Mesodermal cell (in vitro differentiated cells): ENCODE measurements around the gene PPM1J.

Experiments used
- H3K27ac ChIP-seq: 2 replicates; pipeline ENCODE4 v1.7.0; 2013; ENCODE audit warnings: mild to moderate bottlenecking, low read depth, low read length, moderate library complexity; ENCODE audit not compliant: severe bottlenecking
- H3K36me3 ChIP-seq: 2 replicates; pipeline ENCODE4 v1.7.1; 2013; ENCODE audit warnings: mild to moderate bottlenecking, low read length, moderate library complexity; ENCODE audit not compliant: control insufficient read depth, insufficient read depth
- H3K4me1 ChIP-seq: one replicate; pipeline ENCODE4 v1.7.1; 2013; ENCODE audit warnings: mild to moderate bottlenecking, low read length; ENCODE audit not compliant: insufficient read depth, control insufficient read depth, poor library complexity, severe bottlenecking
- H3K4me3 ChIP-seq: 2 replicates; pipeline ENCODE4 v1.7.0; 2013; ENCODE audit warnings: low read length, control low read depth, mild to moderate bottlenecking; ENCODE audit not compliant: insufficient read depth, poor library complexity, severe bottlenecking; ENCODE audit errors: extremely low read depth
- H3K9me3 ChIP-seq: 2 replicates; pipeline ENCODE4 v1.7.1; 2013; ENCODE audit warnings: mild to moderate bottlenecking, low read length, moderate library complexity; ENCODE audit not compliant: control insufficient read depth
- WGBS, 2 experiments: methylation state at CpG; one replicate each; pipeline ENCODE4 v1.1.5; 2013; ENCODE audit warnings: missing lambda C conversion rate in 2 of 2; ENCODE audit not compliant: insufficient coverage in 2 of 2; 5-methylcytosine and 5-hydroxymethylcytosine counted together

Gene PPM1J

DNA sequence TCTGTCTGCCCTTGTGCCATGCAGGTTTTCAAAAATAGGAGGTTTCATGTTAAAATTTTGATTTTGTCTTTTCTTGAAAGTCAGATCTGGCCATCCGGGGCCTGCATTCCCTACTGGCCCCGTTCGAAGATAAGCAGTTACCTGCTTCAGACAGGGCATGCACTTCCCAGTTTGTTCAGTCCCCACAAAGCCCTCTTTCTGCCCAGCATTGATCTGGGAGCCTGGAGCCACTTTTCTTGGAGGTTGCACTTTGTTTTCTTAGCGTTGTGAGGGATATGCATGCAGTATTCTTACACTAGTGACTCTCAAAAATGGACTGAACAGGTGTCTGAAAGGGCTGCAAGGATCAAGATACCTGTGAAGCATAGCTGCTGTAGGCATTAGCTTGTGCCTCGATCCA lies 29.2 kb downstream of the PPM1J start:
- WGBS, 2 experiments: 98 to 100% methylated on average over 4 to 5 of the region's 5 CpGs
- peaks cover 16% of the 10 kb centered on the region for H3K36me3 ChIP-seq

DNA sequence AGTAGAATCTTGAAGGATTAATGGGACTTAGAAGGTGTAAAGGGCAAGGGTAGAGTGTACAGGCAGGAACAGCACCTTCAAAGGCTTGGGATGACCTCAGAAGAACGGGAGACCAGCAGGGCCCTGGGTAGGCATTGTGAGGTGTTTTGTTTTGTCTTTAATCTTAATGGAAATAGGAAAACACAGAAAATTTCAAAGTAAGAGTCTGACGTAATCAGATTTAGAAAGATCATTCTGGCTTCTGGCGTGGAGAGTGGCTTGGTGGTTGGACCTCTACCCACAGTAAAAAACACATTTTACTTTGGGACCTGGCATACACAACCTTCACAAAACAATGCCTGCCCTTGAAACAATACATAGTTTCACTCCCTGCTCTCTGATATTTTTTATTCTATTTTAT lies 36.5 kb downstream of the PPM1J start:
- 90 to 96% methylated on average over 2 to 3 of the region's 3 CpGs for WGBS, 2 experiments
- Histone ChIP-seq H3K4me3 (no peak overlapping the region), H3K27ac (no peak overlapping the region), H3K9me3 (no peaks in the 10 kb centered on the region), H3K36me3 (peaks cover 3% of the 10 kb centered on the region), H3K4me1 (peaks cover 5% of the 10 kb centered on the region)

More for the DNA sequence above, 29.2 kb downstream of the PPM1J start:
- H3K9me3 ChIP-seq: no peaks in the 10 kb centered on the region
- H3K4me1 ChIP-seq: peaks cover 2% of the 10 kb centered on the region
- H3K27ac ChIP-seq: no peak overlapping the region
- no peak overlapping the region for H3K4me3 ChIP-seq

DNA sequence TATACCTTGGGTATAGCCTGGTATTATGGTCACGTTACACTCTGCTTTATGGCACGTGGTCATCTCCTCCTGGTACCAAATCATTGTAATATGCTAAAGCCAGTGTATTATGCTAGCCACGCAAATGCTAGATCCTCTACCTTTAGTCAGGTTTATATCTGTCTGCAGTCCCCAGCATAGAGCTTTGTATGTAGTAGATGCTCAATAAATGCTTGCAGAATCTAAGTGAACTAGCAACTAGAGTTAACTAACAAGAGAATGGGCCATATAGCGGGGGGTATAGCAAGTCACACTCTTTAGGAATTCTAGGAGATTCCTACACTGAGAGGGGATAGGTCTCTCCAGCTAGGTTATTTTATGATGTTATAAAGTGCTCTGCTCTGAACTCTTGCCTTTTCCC lies 37.6 kb downstream of the PPM1J start:
- H3K4me3 ChIP-seq: no peak overlapping the region
- H3K9me3 ChIP-seq: no peaks in the 10 kb centered on the region
- H3K27ac ChIP-seq: no peak overlapping the region
- peaks cover 5% of the 10 kb centered on the region for H3K4me1 ChIP-seq
- H3K36me3 ChIP-seq: peaks cover 3% of the 10 kb centered on the region
- WGBS, 2 experiments: 93 to 100% methylated on average over 3 to 4 of the region's 4 CpGs

DNA sequence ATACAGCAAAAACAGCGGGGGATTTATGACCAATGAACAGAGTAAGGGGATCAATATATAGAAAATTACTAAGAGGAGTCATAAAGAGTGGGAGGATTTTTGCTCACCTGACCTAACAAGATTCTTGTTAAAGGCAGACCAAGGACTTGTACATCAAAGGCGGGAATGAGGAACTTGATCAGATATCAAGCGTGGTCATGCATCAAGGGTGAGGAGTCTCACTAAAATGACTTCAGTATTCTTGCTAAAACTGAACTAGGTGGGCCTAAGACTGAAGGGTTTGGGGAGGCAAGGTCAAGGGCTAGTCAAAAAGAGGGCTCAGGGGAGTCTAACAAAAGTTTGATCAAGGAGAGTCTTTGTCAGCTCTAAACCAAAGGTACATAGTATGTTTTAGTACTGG lies 38.6 kb downstream of the PPM1J start:
- Histone ChIP-seq H3K4me1 (peaks cover 5% of the 10 kb centered on the region), H3K4me3 (no peak overlapping the region), H3K27ac (no peak overlapping the region), H3K36me3 (peaks cover 12% of the 10 kb centered on the region), H3K9me3 (no peaks in the 10 kb centered on the region)
- WGBS, 2 experiments: 92 to 97% methylated on average over 2 to 3 of the region's 3 CpGs

DNA sequence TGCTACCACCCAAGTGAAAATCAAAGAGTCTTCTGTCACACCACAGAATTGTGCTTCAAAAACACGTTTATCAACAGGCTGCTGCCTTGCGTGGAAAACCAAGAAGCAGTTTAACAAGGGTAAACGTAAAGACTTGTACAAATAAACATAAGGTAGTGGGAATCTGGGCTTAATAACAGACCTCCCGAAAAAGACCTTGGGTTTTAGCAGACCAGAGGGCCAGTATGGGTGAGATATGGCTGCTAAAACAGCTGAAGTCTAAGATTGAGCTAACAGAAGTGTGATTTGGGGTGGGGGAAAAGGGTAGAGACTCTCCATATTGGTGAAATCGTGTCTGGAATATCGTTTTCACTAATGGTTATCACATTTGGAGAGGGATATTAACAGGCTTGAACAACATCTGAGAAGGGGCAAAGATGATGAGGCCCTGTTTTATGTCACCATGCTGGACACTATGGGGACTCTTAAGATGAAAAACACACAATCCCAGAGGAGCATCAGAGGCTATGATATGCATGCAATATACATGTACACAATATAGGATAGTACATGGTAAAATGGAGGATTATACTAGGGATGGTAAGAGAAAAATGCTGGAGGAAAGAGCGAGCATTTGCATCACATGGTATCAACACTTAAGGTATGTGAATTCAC lies 39.3 kb downstream of the PPM1J start:
- 71 to 73% methylated on average over 6 of the region's 7 CpGs for WGBS, 2 experiments
- Histone ChIP-seq H3K4me1 (peaks cover 5% of the 10 kb centered on the region), H3K9me3 (no peaks in the 10 kb centered on the region), H3K4me3 (peak overlapping the region; percentile 64), H3K27ac (peak overlapping the region; percentile 80), H3K36me3 (peaks cover 17% of the 10 kb centered on the region)

DNA sequence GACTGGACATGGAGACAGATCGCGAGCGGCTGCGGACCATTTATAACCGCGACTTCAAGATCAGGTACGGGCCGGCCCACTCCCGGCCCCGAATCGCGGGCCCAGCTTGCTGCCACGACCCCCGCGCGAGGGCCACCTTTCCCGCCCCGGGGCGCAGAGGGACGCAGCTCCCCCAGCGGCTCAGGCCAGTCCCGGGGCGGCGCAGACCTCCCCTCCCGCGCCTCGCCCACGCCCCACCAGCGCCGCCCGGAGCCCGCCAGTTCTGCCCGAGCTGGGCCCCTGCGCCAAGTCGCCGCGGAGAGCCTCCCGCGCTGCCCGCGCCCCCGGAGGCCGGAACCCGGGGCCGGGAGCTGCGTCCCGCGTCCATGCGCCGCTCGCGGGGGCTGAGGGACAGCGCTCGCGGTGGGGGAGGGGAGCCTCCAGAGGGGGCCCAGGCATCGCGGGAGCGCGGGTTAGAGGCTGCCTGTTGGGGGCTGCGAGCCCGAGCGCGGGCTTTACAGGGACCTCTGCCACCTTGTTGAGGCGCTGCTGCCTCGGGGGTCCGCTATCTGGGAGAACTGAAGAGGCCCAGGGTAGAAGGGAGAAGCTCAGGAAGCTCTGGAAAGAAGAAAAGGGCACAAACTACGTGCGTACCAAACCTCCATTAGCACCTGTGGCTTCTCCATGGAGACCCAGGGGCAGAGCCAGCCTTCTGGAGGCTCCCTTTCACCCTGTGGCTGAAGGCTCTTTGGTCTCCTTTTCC lies 40.0 kb downstream of the PPM1J start:
- Histone ChIP-seq H3K4me3 (peak overlapping the region; percentile 64), H3K36me3 (peaks cover 24% of the 10 kb centered on the region), H3K4me1 (peaks cover 5% of the 10 kb centered on the region), H3K9me3 (no peaks in the 10 kb centered on the region), H3K27ac (peak overlapping the region; percentile 80)
- 0 to 1% methylated on average over 43 to 46 of the region's 68 CpGs for WGBS, 2 experiments

DNA sequence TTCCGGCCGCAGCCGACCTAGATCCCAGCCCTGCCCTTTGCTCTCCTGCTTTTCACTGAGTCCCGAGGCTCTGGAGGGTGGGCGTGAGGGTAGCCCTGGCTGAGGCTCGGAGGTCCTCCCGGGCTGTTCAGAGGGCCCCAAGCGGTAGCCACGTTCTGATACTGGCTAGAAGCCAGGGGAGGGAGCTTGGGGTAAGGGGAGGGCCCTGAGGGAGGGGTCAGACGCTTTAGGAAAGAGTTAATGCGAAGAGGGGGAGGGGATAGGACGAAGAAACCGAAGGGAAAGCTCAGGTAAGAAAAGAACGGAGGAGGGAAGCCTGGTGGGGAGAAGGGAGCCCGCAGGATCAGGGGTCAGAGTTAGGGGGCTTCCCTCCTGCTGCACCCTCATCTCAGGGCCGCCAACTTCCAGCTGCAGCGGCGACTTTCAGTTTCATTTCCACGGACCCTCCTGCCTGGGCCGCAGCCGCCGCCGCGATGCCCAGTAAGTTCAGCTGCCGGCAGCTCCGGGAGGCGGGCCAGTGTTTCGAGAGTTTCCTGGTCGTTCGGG lies 40.6 kb downstream of the PPM1J start, which contains the start of gene MOV10:
TSS of gene MOV10 (plus strand) at position 220 of the 546 bp plus-strand sequence. CDS start at position 474, 254 bp downstream.
- peaks cover 30% of the 10 kb centered on the region for H3K36me3 ChIP-seq
- 0% methylated on average over 21 to 27 of the region's 30 CpGs for WGBS, 2 experiments
- peaks cover 5% of the 10 kb centered on the region for H3K4me1 ChIP-seq
- peak within 1 kb of the TSS; percentile 64 for H3K4me3 ChIP-seq
- H3K27ac ChIP-seq: peak within 1 kb of the TSS; percentile 80
- no peaks in the 10 kb centered on the region for H3K9me3 ChIP-seq

DNA sequence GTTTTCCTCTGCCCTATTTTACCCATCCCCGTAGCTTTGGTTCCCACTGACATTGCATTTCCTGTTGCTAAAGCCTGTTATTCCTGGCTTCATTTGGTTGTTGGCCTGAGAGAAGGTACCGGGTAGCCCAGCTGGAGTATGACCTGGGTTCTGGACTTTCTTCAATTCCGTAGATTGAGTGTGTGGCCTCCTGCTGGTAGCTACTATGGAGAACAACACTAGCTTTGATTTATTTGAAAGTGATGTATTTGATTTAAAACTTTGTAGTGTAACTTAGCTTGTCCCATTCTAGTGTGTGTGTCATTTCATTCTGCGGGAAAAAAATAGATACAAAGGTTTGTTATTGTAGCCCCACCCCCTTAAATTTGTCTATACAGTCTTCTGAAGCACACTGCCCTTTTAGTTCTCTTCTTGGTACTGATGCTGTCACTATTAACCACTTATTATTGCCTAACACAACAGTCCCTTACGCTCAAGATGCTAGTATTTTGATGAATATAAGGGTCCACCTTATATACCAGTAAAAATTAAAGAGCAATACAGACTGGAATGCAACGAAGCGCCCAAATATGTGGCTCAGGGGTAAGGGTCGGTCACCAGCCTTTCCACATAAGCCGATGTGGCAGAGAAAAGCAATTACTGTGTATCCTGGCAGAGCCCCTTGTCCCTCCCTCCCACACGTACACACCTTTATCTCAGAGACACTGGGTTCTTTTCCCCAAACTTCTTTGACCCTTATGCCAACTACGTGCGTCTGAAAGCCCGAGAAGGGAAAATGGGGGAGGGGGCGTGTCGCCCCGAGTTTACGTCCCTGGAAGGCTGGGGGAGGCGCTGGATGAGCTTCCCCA lies 41.3 kb downstream of the PPM1J start:
- H3K9me3 ChIP-seq: no peaks in the 10 kb centered on the region
- WGBS, 2 experiments: 9 to 55% methylated on average over 6 to 10 of the region's 18 CpGs
- peak overlapping the region; percentile 64 for H3K4me3 ChIP-seq
- H3K36me3 ChIP-seq: peaks cover 37% of the 10 kb centered on the region
- peak overlapping the region; percentile 80 for H3K27ac ChIP-seq
- peaks cover 5% of the 10 kb centered on the region for H3K4me1 ChIP-seq

DNA sequence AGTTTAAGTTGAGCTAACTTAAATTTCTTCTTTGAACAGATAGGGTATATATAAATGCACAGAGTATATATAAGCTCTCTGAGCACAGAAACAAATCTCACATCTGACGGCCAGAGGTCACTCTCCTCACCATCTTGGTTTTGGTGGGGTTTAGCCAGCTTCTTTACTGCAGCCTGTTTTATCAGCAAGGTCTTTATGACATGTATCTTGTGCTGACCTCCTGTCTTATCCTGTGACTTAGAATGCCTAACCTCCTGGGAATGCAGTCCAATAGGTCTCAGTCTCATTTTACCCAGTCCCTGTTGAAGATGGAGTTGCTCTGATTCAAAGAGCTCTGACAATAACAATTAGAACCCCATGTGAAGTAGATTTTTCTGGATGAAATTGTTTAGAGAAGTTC lies 42.3 kb downstream of the PPM1J start:
- Histone ChIP-seq H3K36me3 (peaks cover 45% of the 10 kb centered on the region), H3K27ac (peak overlapping the region; percentile 1), H3K4me3 (no peak overlapping the region), H3K4me1 (peaks cover 5% of the 10 kb centered on the region), H3K9me3 (no peaks in the 10 kb centered on the region)
- 100% methylated on average over 1 of the region's 1 CpG; no CpG with 5 or more reads in 1 of the 2 experiments for WGBS, 2 experiments

DNA sequence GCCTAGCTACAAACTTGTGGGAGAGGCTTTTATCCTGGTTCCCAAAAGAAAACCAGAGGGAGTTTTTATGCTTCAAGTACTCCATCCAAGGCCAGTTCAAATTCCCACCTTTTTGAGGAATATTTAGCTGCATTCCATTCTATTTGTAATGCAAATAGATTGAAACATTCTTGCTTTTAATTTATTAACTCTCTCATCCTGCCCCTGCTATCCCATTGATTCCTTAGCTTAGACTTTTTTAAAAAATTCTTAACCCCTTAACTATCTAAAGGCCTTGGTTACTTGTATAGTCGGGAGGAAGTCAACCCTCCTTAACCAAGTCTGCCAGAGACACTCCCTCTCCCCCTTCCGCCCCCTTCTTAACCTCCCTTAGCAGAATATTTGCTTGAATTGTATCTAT lies 43.1 kb downstream of the PPM1J start:
- Histone ChIP-seq H3K9me3 (no peaks in the 10 kb centered on the region), H3K36me3 (peaks cover 53% of the 10 kb centered on the region), H3K4me3 (no peak overlapping the region), H3K27ac (no peak overlapping the region), H3K4me1 (peaks cover 5% of the 10 kb centered on the region)
- WGBS, 2 experiments: no CpG with 5 or more reads among the region's 2 CpGs
